Smooth muscle cell (in vitro differentiated cells): ENCODE measurements around the gene STAT1. TPM values are rescaled to one million over a fixed set of nuclear protein-coding genes. Genes with fewer than 3 reads are reported as not detected.

Source experiments
- DNase-seq: peaks from one replicate; lab custom pipeline; 2025; ENCODE audit not compliant: unreplicated experiment; lab: John Stamatoyannopoulos, UW
- H2AFZ ChIP-seq: fragments of 200-600 bp; sonication (generic); 2 replicates; pipeline ENCODE4 v1.6.0; 2016; ENCODE audit warnings: antibody characterized with exemption, low read depth, mild to moderate bottlenecking
- H3F3A ChIP-seq: fragments of 200-600 bp; sonication (generic); 2 replicates; pipeline ENCODE4 v1.6.0; 2017; ENCODE audit warnings: antibody characterized with exemption, low read depth
- H3K27ac ChIP-seq: fragments of 200-600 bp; sonication (generic); 2 replicates; pipeline ENCODE4 v1.5.1; 2016; ENCODE audit warnings: low read depth, mild to moderate bottlenecking
- H3K27me3 ChIP-seq: fragments of 200-600 bp; sonication (generic); 2 replicates; pipeline ENCODE4 v1.6.1; 2016; ENCODE audit warnings: low read depth, mild to moderate bottlenecking
- H3K36me3 ChIP-seq: fragments of 200-600 bp; sonication (generic); 2 replicates; pipeline ENCODE4 v1.5.1; 2016; ENCODE audit warnings: low read depth
- H3K4me1 ChIP-seq: fragments of 200-600 bp; sonication (generic); 2 replicates; pipeline ENCODE4 v1.5.1; 2016; ENCODE audit warnings: low read depth
- H3K4me2 ChIP-seq: fragments of 200-600 bp; sonication (generic); 2 replicates; pipeline ENCODE4 v1.6.0; 2016; ENCODE audit warnings: mild to moderate bottlenecking
- H3K4me3 ChIP-seq: fragments of 200-600 bp; sonication (generic); 2 replicates; pipeline ENCODE4 v1.5.1; 2016; ENCODE audit warnings: mild to moderate bottlenecking
- H3K79me2 ChIP-seq: fragments of 200-600 bp; sonication (generic); 2 replicates; pipeline ENCODE4 v1.6.0; 2016; ENCODE audit warnings: low read depth, mild to moderate bottlenecking
- H3K9ac ChIP-seq: fragments of 200-600 bp; sonication (generic); 2 replicates; pipeline ENCODE4 v1.6.0; 2016; ENCODE audit warnings: low read depth
- H3K9me3 ChIP-seq: fragments of 200-600 bp; sonication (generic); replicated peaks from 2 replicates; pipeline ENCODE4 v1.5.1; 2016; ENCODE audit warnings: low read depth
- H4K20me1 ChIP-seq: fragments of 200-600 bp; sonication (generic); 2 replicates; pipeline ENCODE4 v1.6.0; 2016; ENCODE audit warnings: low read depth
- WGBS: methylation state at CpG from one replicate; pipeline ENCODE4 v1.1.7; 2016; ENCODE audit warnings: low lambda C conversion rate; 5-methylcytosine and 5-hydroxymethylcytosine counted together
- polyA plus RNA-seq: library from polyadenylated mRNA; unstranded; fragments of >200 nt; fragmentation: Nextera tagmentation; extraction: Ambion mirVana; gene quantifications from 2 replicates; pipeline ENCODE4 v1.2.1, GENCODE V29; 2016
- total RNA-seq: library from RNA; depleted of rRNA; stranded (reverse); fragments of >200 nt; gene quantifications from 2 replicates; pipeline ENCODE4 v1.2.3, GENCODE V29; 2014
- TF ChIP-seq, protein P1 (sequence below): fragments of 200-600 bp; sonication (generic); IDR thresholded peaks from 2 replicates; pipeline ENCODE4 v1.5.1; 2017; ENCODE audit warnings: borderline replicate concordance, mild to moderate bottlenecking, antibody characterized with exemption; ENCODE audit not compliant: insufficient read depth, poor library complexity, severe bottlenecking

STAT1 gene
- total and polyA plus RNA-seq, 2 experiments from 2014 or later: 30.5 to 66.5 TPM

DNA sequence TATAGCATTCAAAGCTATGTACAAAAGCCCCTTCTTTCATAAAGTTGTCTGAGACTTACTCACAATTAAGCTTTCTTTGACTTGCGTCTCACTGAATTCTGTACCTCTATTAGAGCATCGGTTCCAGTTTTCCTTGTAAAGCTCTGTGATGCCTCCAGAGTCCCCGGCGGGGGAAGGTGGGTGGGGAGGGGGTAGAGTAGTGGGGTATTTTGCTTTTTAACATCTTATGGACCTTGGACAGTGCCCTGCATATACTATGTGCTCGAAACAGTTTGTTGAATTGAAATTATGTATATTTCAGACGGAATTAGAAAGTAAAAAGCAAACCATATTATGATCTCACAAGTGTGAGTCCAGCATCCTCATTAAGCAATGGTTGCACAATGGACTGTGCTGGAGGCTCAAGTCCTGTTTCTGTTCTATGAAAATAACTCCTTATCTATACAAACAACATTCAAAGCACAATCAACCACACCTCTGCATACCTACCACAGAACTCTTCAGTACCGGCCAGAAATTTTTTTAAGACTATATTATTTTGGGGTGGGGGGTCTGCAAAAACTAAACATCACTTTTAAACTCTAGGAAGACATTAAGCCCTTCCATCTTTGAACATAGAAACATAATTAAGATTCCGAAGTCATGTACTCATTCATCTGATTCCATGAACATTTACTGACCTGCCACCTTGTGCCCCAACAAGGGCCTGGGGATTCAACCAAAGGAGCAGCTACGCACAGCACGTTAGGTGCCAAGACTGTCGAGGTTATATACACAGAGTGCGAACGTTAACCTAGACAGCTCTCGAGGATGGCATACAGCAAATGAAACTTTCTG, 908 bp downstream of the STAT1 start:
- Histone ChIP-seq H3K79me2 (peaks cover 32% of the 10 kb centered on the region), H3K27me3 (no peaks in the 10 kb centered on the region), H3K9me3 (no peaks in the 10 kb centered on the region), H3K27ac (peak overlapping the region; percentile 96), H2AFZ (no peak overlapping the region), H3F3A (peaks cover 5% of the 10 kb centered on the region), H4K20me1 (peaks cover 22% of the 10 kb centered on the region), H3K4me3 (peak overlapping the region; percentile 83), H3K9ac (peak overlapping the region; percentile 88), H3K4me2 (peak overlapping the region; percentile 86), H3K4me1 (peaks cover 18% of the 10 kb centered on the region), H3K36me3 (peaks cover 20% of the 10 kb centered on the region)
- no peak for DNase-seq
- TF ChIP-seq, protein P1, sequence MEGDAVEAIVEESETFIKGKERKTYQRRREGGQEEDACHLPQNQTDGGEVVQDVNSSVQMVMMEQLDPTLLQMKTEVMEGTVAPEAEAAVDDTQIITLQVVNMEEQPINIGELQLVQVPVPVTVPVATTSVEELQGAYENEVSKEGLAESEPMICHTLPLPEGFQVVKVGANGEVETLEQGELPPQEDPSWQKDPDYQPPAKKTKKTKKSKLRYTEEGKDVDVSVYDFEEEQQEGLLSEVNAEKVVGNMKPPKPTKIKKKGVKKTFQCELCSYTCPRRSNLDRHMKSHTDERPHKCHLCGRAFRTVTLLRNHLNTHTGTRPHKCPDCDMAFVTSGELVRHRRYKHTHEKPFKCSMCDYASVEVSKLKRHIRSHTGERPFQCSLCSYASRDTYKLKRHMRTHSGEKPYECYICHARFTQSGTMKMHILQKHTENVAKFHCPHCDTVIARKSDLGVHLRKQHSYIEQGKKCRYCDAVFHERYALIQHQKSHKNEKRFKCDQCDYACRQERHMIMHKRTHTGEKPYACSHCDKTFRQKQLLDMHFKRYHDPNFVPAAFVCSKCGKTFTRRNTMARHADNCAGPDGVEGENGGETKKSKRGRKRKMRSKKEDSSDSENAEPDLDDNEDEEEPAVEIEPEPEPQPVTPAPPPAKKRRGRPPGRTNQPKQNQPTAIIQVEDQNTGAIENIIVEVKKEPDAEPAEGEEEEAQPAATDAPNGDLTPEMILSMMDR: no peak
- 57% methylated on average over 14 of the region's 14 CpGs for WGBS

GRCh38 chr2:191012346-191012745, 1.6 kb downstream of the STAT1 start:
- H3K9ac ChIP-seq: no peak overlapping the region

GRCh38 chr2:191010887-191011885, 2.8 kb downstream of the STAT1 start:
- Histone ChIP-seq H3K36me3 (peaks cover 37% of the 10 kb centered on the region), H3K4me1 (peaks cover 18% of the 10 kb centered on the region), H3K27me3 (no peaks in the 10 kb centered on the region), H3K27ac (no peak overlapping the region), H4K20me1 (peaks cover 22% of the 10 kb centered on the region), H3K9ac (no peak overlapping the region), H3K4me3 (no peak overlapping the region), H3F3A (peaks cover 5% of the 10 kb centered on the region), H3K79me2 (peaks cover 32% of the 10 kb centered on the region), H3K9me3 (no peaks in the 10 kb centered on the region), H2AFZ (no peak overlapping the region), H3K4me2 (no peak overlapping the region)
- DNase-seq: no peak
- 94% methylated on average over 14 of the region's 14 CpGs for WGBS
- TF ChIP-seq, protein P1: no peak

More at GRCh38 chr2:191012346-191012745, 1.6 kb downstream of the STAT1 start:
- Histone ChIP-seq H2AFZ (no peak overlapping the region), H3K9me3 (no peaks in the 10 kb centered on the region), H3K27me3 (no peaks in the 10 kb centered on the region), H3F3A (peaks cover 5% of the 10 kb centered on the region), H3K4me3 (peak overlapping the region; percentile 83), H3K36me3 (peaks cover 28% of the 10 kb centered on the region), H4K20me1 (peaks cover 22% of the 10 kb centered on the region), H3K79me2 (peaks cover 32% of the 10 kb centered on the region), H3K27ac (no peak overlapping the region), H3K4me2 (peak overlapping the region; percentile 86), H3K4me1 (peaks cover 18% of the 10 kb centered on the region)
- DNase-seq: no peak
- TF ChIP-seq, protein P1: no peak
- 98% methylated on average over 3 of the region's 3 CpGs for WGBS
